ENCODE results near the gene TMEM19. TPM values are rescaled to one million over a fixed set of nuclear protein-coding genes. Genes with fewer than 3 reads are reported as not detected.

Gene TMEM19
- total and polyA plus RNA-seq, 11 donors, result 8.8 to 39.5 (median 28.4) TPM

- WGBS, 4 donors, result 81 to 90% (median 86%) methylated on average over 1 of the region's 1 CpG
- H3K27me3 ChIP-seq, result no peaks in the 10 kb centered on the region
- H3K36me3 ChIP-seq, result peaks cover 0 to 76% (median 59%) of the 10 kb centered on the region in 9 donors
- peaks cover 0 to 10% (median 0%) of the 10 kb centered on the region in 12 donors for H3K9me3 ChIP-seq
- no peak overlapping the region for H3K27ac ChIP-seq
- no peak overlapping the region for H3K4me3 ChIP-seq
- intact Hi-C loops (cut with DNase I), result no loop called here
- ATAC-seq (no peak), DNase-seq (no peak)
- peaks cover 0 to 37% (median 11%) of the 10 kb centered on the region in 12 donors for H3K4me1 ChIP-seq
- no peak for TF ChIP-seq POLR2A (IDR thresholded peaks at IDR 0.05)
- no peak for TF ChIP-seq CTCF (IDR thresholded peaks at IDR 0.05)
Measured at GRCh38 chr12:71652656-71653055, 33.2 kb upstream of the TMEM19 start.

- no peaks in the 10 kb centered on the region for H3K27me3 ChIP-seq
- DNase-seq (no peak), ATAC-seq (no peak)
- peaks cover 0 to 10% (median 0%) of the 10 kb centered on the region in 12 donors for H3K9me3 ChIP-seq
- H3K36me3 ChIP-seq, result peaks cover 0 to 76% (median 62%) of the 10 kb centered on the region in 9 donors
- no peak overlapping the region for H3K4me3 ChIP-seq
- intact Hi-C loops (cut with DNase I), result no loop called here
- no peak overlapping the region for H3K27ac ChIP-seq
- TF ChIP-seq POLR2A (IDR thresholded peaks at IDR 0.05) (no peak), CTCF (IDR thresholded peaks at IDR 0.05) (no peak)
- WGBS, 4 donors, result 94 to 99% (median 96%) methylated on average over 2 of the region's 2 CpGs
- H3K4me1 ChIP-seq, result peaks cover 0 to 37% (median 11%) of the 10 kb centered on the region in 12 donors
Measured at GRCh38 chr12:71653137-71653536, 32.7 kb upstream of the TMEM19 start.

- TF ChIP-seq CTCF (IDR thresholded peaks at IDR 0.05), result no peak
- TF ChIP-seq POLR2A (IDR thresholded peaks at IDR 0.05), result no peak
- Histone ChIP-seq H3K9me3 (peaks cover 0 to 10% (median 0%) of the 10 kb centered on the region in 12 donors), H3K4me3 (no peak overlapping the region), H3K4me1 (peaks cover 0 to 35% (median 11%) of the 10 kb centered on the region in 12 donors), H3K27ac (no peak overlapping the region), H3K36me3 (peaks cover 0 to 81% (median 65%) of the 10 kb centered on the region in 9 donors), H3K27me3 (no peaks in the 10 kb centered on the region)
- ATAC-seq, result no peak
- DNase-seq, result no peak
- 83 to 97% (median 97%) methylated on average over 3 of the region's 3 CpGs for WGBS, 4 donors
- intact Hi-C loops (cut with DNase I), result no loop called here
Measured at GRCh38 chr12:71654200-71654599, 31.7 kb upstream of the TMEM19 start.

GRCh38 chr12:71655495-71655894, 30.4 kb upstream of the TMEM19 start:
- peaks cover 0 to 44% (median 15%) of the 10 kb centered on the region in 12 donors for H3K4me1 ChIP-seq
- H3K27ac ChIP-seq, result no peak overlapping the region
- peaks cover 0 to 10% (median 0%) of the 10 kb centered on the region in 12 donors for H3K9me3 ChIP-seq
- H3K27me3 ChIP-seq, result no peaks in the 10 kb centered on the region
- 42 to 70% (median 59%) methylated on average over 1 of the region's 1 CpG for WGBS, 4 donors
- H3K4me3 ChIP-seq, result no peak overlapping the region
- no peak for DNase-seq
- ATAC-seq, result no peak
- TF ChIP-seq CTCF (IDR thresholded peaks at IDR 0.05) (no peak), POLR2A (IDR thresholded peaks at IDR 0.05) (no peak)
- intact Hi-C loops (cut with DNase I), result no loop called here
- H3K36me3 ChIP-seq, result peaks cover 0 to 87% (median 68%) of the 10 kb centered on the region in 9 donors
